Measurements from ENCODE around the gene GATAD2A. TPM values are rescaled to one million over a fixed set of nuclear protein-coding genes. Genes with fewer than 3 reads are reported as not detected.

The GATAD2A gene
- total RNA-seq, 1 experiment from 2014 or later = 99.6 TPM

DNA sequence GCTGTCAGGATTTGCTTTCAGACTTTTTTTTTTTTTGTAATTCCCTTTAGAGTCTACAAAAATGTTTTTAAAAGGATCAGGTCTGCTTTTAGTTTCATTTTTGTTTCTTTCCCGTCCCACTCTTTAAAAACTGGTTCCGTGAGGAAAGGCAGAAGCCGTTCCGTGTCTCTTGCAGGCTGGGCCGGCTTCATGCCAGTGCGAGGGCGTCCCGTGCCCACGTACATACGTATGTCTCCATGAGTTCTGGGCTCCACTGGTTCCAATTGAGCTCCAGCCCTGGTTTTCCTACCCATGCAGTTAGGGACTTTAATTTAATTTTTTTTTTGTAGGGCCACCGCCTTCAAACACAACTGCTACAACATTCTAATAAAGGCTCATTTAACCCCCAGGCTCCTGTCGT, 101.1 kb downstream of the GATAD2A start:
- ChIA-PET CTCF (no interaction called here), POLR2A (interaction anchor here (0.6 kb wide), 1 partner anchor 1650 kb away, joined by 6 read pairs; no protein-coding TSS in a partner anchor)
- intact Hi-C loops (cut with micrococcal nuclease; ENCODE audit: unreplicated experiment) = no loop called here
- DNase-seq (ENCODE audit: low read depth, low spot score) (no peak), ATAC-seq (no peak)
- TF ChIP-seq, protein P1, sequence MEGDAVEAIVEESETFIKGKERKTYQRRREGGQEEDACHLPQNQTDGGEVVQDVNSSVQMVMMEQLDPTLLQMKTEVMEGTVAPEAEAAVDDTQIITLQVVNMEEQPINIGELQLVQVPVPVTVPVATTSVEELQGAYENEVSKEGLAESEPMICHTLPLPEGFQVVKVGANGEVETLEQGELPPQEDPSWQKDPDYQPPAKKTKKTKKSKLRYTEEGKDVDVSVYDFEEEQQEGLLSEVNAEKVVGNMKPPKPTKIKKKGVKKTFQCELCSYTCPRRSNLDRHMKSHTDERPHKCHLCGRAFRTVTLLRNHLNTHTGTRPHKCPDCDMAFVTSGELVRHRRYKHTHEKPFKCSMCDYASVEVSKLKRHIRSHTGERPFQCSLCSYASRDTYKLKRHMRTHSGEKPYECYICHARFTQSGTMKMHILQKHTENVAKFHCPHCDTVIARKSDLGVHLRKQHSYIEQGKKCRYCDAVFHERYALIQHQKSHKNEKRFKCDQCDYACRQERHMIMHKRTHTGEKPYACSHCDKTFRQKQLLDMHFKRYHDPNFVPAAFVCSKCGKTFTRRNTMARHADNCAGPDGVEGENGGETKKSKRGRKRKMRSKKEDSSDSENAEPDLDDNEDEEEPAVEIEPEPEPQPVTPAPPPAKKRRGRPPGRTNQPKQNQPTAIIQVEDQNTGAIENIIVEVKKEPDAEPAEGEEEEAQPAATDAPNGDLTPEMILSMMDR (IDR thresholded peaks at IDR 0.05) = no peak
- TF ChIP-seq TCF7L2 (IDR thresholded peaks at IDR 0.05; ENCODE audit: low read depth, low read length) (no peak), SIN3A (IDR thresholded peaks at IDR 0.05; ENCODE audit: borderline replicate concordance, insufficient read depth, low read depth, low read length) (no peak), POLR2AphosphoS5 (IDR thresholded peaks at IDR 0.05; ENCODE audit: low read depth, low read length) (no peak)
- TF ChIP-seq, protein P2, sequence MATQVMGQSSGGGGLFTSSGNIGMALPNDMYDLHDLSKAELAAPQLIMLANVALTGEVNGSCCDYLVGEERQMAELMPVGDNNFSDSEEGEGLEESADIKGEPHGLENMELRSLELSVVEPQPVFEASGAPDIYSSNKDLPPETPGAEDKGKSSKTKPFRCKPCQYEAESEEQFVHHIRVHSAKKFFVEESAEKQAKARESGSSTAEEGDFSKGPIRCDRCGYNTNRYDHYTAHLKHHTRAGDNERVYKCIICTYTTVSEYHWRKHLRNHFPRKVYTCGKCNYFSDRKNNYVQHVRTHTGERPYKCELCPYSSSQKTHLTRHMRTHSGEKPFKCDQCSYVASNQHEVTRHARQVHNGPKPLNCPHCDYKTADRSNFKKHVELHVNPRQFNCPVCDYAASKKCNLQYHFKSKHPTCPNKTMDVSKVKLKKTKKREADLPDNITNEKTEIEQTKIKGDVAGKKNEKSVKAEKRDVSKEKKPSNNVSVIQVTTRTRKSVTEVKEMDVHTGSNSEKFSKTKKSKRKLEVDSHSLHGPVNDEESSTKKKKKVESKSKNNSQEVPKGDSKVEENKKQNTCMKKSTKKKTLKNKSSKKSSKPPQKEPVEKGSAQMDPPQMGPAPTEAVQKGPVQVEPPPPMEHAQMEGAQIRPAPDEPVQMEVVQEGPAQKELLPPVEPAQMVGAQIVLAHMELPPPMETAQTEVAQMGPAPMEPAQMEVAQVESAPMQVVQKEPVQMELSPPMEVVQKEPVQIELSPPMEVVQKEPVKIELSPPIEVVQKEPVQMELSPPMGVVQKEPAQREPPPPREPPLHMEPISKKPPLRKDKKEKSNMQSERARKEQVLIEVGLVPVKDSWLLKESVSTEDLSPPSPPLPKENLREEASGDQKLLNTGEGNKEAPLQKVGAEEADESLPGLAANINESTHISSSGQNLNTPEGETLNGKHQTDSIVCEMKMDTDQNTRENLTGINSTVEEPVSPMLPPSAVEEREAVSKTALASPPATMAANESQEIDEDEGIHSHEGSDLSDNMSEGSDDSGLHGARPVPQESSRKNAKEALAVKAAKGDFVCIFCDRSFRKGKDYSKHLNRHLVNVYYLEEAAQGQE (IDR thresholded peaks at IDR 0.05; ENCODE audit: insufficient read depth in 1 of 2, low read depth in 2 of 2, low read length in 1 of 2) = no peak
- in situ Hi-C loops (cut with HindIII; ENCODE audit: low pct_unique_long_range_greater_than_20kb, low sequenced_read_pairs) = no loop called here
- no peak overlapping the region for H3K27ac ChIP-seq (ENCODE audit: low read length)
- H3K36me3 ChIP-seq (ENCODE audit: control insufficient read depth, insufficient read depth, low read length) = no peaks in the 10 kb centered on the region
- no peak overlapping the region for H3K4me3 ChIP-seq (ENCODE audit: low read depth in 2 of 2, low read length in 2 of 2)
- BruUV-seq (replicated peaks) = TSS peak; percentile 81
- H3K4me1 ChIP-seq (ENCODE audit: control insufficient read depth, insufficient read depth, low read length) = no peaks in the 10 kb centered on the region
- no peaks in the 10 kb centered on the region for H3K27me3 ChIP-seq (ENCODE audit: control insufficient read depth, insufficient read depth, low read length)
- no peaks in the 10 kb centered on the region for H3K9me3 ChIP-seq (ENCODE audit: control insufficient read depth, insufficient read depth, low read depth, low read length)

DNA sequence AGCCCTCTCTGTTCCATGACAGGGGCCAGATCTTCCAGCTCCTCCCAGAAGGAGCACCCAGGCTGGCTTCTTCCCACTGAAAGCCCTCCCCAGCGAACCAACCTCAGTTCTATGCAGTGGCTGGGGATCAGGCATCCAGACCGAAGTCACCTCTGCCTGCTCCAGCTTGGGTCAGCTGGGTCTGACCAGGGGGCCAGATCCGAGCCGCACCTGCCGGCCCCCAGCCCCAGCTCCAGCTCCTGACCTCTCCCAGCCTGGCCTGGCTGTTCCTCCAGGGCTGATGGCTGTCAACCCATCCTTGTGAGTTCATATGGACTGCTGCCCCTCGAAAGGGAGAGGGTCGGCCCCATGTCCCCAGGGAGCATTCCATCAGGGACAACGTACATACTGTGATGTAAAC, 101.9 kb downstream of the GATAD2A start:
- BruUV-seq (replicated peaks) = no TSS peak
- no peaks in the 10 kb centered on the region for H3K9me3 ChIP-seq (ENCODE audit: control insufficient read depth, insufficient read depth, low read depth, low read length)
- no peaks in the 10 kb centered on the region for H3K36me3 ChIP-seq (ENCODE audit: control insufficient read depth, insufficient read depth, low read length)
- ATAC-seq (no peak), DNase-seq (ENCODE audit: low read depth, low spot score) (no peak)
- in situ Hi-C loops (cut with HindIII; ENCODE audit: low pct_unique_long_range_greater_than_20kb, low sequenced_read_pairs) = no loop called here
- ChIA-PET POLR2A (no interaction called here), CTCF (no interaction called here)
- intact Hi-C loops (cut with micrococcal nuclease; ENCODE audit: unreplicated experiment) = no loop called here
- H3K27me3 ChIP-seq (ENCODE audit: control insufficient read depth, insufficient read depth, low read length) = no peaks in the 10 kb centered on the region
- TF ChIP-seq, protein P1 (IDR thresholded peaks at IDR 0.05) = no peak
- TF ChIP-seq TCF7L2 (IDR thresholded peaks at IDR 0.05; ENCODE audit: low read depth, low read length) = no peak
- TF ChIP-seq SIN3A (IDR thresholded peaks at IDR 0.05; ENCODE audit: borderline replicate concordance, insufficient read depth, low read depth, low read length) = no peak
- no peak for TF ChIP-seq POLR2AphosphoS5 (IDR thresholded peaks at IDR 0.05; ENCODE audit: low read depth, low read length)
- TF ChIP-seq, protein P2 (IDR thresholded peaks at IDR 0.05; ENCODE audit: insufficient read depth in 1 of 2, low read depth in 2 of 2, low read length in 1 of 2) = no peak
- H3K4me3 ChIP-seq (ENCODE audit: low read depth in 2 of 2, low read length in 2 of 2) = no peak overlapping the region
- no peaks in the 10 kb centered on the region for H3K4me1 ChIP-seq (ENCODE audit: control insufficient read depth, insufficient read depth, low read length)
- no peak overlapping the region for H3K27ac ChIP-seq (ENCODE audit: low read length)

Data from Panc1 (cell line).